ENCODE results near the gene LAPTM4A.
"Not testable (repeated sequence)": the region's sequence is repeated elsewhere in the genome, so short reads cannot be mapped to it uniquely, and the experiment has no call there.

LAPTM4A gene

GRCh38 chr2:20050104-20050645, 1.3 kb downstream of the LAPTM4A start:
- DNase-seq: no peak

GRCh38 chr2:20049637-20050036, 1.8 kb downstream of the LAPTM4A start:
- no peak for DNase-seq

- no peak for DNase-seq
These were observed 2.7 kb downstream of the LAPTM4A start for GRCh38 chr2:20048488-20049448.

GRCh38 chr2:20045712-20046292, 5.6 kb downstream of the LAPTM4A start:
- DNase-seq: not testable (repeated sequence)

GRCh38 chr2:20044778-20045177, 6.7 kb downstream of the LAPTM4A start:
- DNase-seq: no peak

GRCh38 chr2:20042531-20042930, 8.9 kb downstream of the LAPTM4A start:
- DNase-seq: no peak

GRCh38 chr2:20040489-20041172, 10.8 kb downstream of the LAPTM4A start:
- no peak for DNase-seq

- no peak for DNase-seq
These were observed 13.8 kb downstream of the LAPTM4A start for GRCh38 chr2:20037660-20038059.

GRCh38 chr2:20035955-20036666, 15.3 kb downstream of the LAPTM4A start:
- no peak for DNase-seq

GRCh38 chr2:20034821-20035220, 16.6 kb downstream of the LAPTM4A start:
- no peak for DNase-seq

GRCh38 chr2:20034218-20034617, 17.2 kb downstream of the LAPTM4A start:
- DNase-seq: no peak

GRCh38 chr2:20033322-20033721, 18.1 kb downstream of the LAPTM4A start:
- no peak for DNase-seq

- no peak for DNase-seq
These were observed 21.2 kb downstream of the LAPTM4A start for GRCh38 chr2:20030224-20030623.

GRCh38 chr2:20027705-20028434, 23.6 kb downstream of the LAPTM4A start:
- no peak for DNase-seq

- no peak for DNase-seq
These were observed 24.2 kb downstream of the LAPTM4A start for GRCh38 chr2:20027260-20027677.

- DNase-seq: no peak
These were observed 26.2 kb downstream of the LAPTM4A start for GRCh38 chr2:20025065-20025786.

GRCh38 chr2:20023688-20024087, 27.7 kb downstream of the LAPTM4A start:
- no peak for DNase-seq

- no peak for DNase-seq
These were observed 29.9 kb downstream of the LAPTM4A start for GRCh38 chr2:20021405-20022009.

GRCh38 chr2:20019747-20020146, 31.7 kb downstream of the LAPTM4A start:
- no peak for DNase-seq

GRCh38 chr2:20018601-20019152, 32.8 kb downstream of the LAPTM4A start:
- no peak for DNase-seq
